GM23248 (cell line): ENCODE data around the gene CDH16. TPM values are rescaled to one million over a fixed set of nuclear protein-coding genes. Genes with fewer than 3 reads are reported as not detected.

Experiments
- DNase-seq: peaks from one replicate; pipeline ENCODE4 v3.0.0-alpha.2; 2015
- H2AFZ ChIP-seq: fragments of 200-600 bp; sonication (generic); 2 replicates; pipeline ENCODE4 v1.6.1; 2016; ENCODE audit warnings: antibody characterized with exemption
- H3F3A ChIP-seq: fragments of 200-600 bp; sonication (generic); 2 replicates; pipeline ENCODE4 v1.6.1; 2016; ENCODE audit warnings: mild to moderate bottlenecking, antibody characterized with exemption, mixed run types; ENCODE audit not compliant: insufficient read depth
- H3K27ac ChIP-seq: fragments of 200-600 bp; sonication (generic); 2 replicates; pipeline ENCODE4 v1.5.1; 2016; ENCODE audit warnings: mild to moderate bottlenecking
- H3K27me3 ChIP-seq: fragments of 200-600 bp; sonication (generic); replicated peaks from 2 replicates; pipeline ENCODE4 v1.6.1; 2016; ENCODE audit warnings: mild to moderate bottlenecking; ENCODE audit not compliant: insufficient read depth
- H3K36me3 ChIP-seq: fragments of 200-600 bp; sonication (generic); 2 replicates; pipeline ENCODE4 v1.6.1; 2016; ENCODE audit warnings: low read depth, mild to moderate bottlenecking
- H3K4me1 ChIP-seq: fragments of 200-600 bp; sonication (generic); 2 replicates; pipeline ENCODE4 v1.6.1; 2016; ENCODE audit warnings: mild to moderate bottlenecking; ENCODE audit not compliant: insufficient read depth
- H3K4me2 ChIP-seq: fragments of 200-600 bp; sonication (generic); one replicate; pipeline ENCODE4 v1.6.1; 2016; ENCODE audit warnings: mild to moderate bottlenecking; ENCODE audit not compliant: unreplicated experiment
- H3K4me3 ChIP-seq: fragments of 200-600 bp; sonication (generic); 2 replicates; pipeline ENCODE4 v1.5.1; 2016; ENCODE audit warnings: mild to moderate bottlenecking
- H3K79me2 ChIP-seq: fragments of 200-600 bp; sonication (generic); 2 replicates; pipeline ENCODE4 v1.6.1; 2016; ENCODE audit warnings: mild to moderate bottlenecking; ENCODE audit not compliant: insufficient read depth
- H3K9ac ChIP-seq: fragments of 200-600 bp; sonication (generic); 2 replicates; pipeline ENCODE4 v1.6.1; 2016; ENCODE audit warnings: mild to moderate bottlenecking
- H3K9me2 ChIP-seq: fragments of 200-600 bp; sonication (generic); 2 replicates; pipeline ENCODE4 v1.6.1; 2016; ENCODE audit warnings: mixed run types, mild to moderate bottlenecking, moderate library complexity; ENCODE audit not compliant: insufficient read depth
- H3K9me3 ChIP-seq: fragments of 200-600 bp; sonication (generic); one replicate; pipeline ENCODE4 v1.6.1; 2017; ENCODE audit warnings: low read depth
- H4K20me1 ChIP-seq: fragments of 200-600 bp; sonication (generic); 2 replicates; pipeline ENCODE4 v1.6.0; 2016; ENCODE audit not compliant: insufficient read depth
- EZH2 ChIP-seq: fragments of 200-600 bp; sonication (generic); IDR thresholded peaks from 2 replicates; pipeline ENCODE4 v1.6.1; 2018; ENCODE audit warnings: antibody characterized with exemption, mild to moderate bottlenecking; ENCODE audit not compliant: insufficient read depth, poor library complexity, severe bottlenecking
- EZH2phosphoT487 ChIP-seq: fragments of 200-600 bp; sonication (generic); IDR thresholded peaks from 2 replicates; pipeline ENCODE4 v1.6.1; 2018; ENCODE audit warnings: antibody characterized with exemption, moderate library complexity, mild to moderate bottlenecking, low read depth; ENCODE audit not compliant: insufficient read depth
- WGBS, 2 experiments: methylation state at CpG; one replicate each; pipeline ENCODE4 v1.1.6; 2015 to 2017; ENCODE audit warnings: low lambda C conversion rate in 2 of 2, low coverage in 1 of 2; ENCODE audit errors: missing lambda C conversion rate in 2 of 2; 5-methylcytosine and 5-hydroxymethylcytosine counted together
- in situ Hi-C: fragments of 300-500 bp; cut with MboI; formaldehyde crosslinking; loops from 2 replicates; pipeline ENCODE4 v1.15.0; 2020
- polyA plus RNA-seq: library from polyadenylated mRNA; unstranded; fragments of >200 nt; fragmentation: Nextera tagmentation; extraction: Ambion mirVana; gene quantifications from 2 replicates; pipeline ENCODE4 v1.2.1, GENCODE V29; 2016
- total RNA-seq: library from RNA; depleted of rRNA; stranded (reverse); fragments of >200 nt; shearing (Covaris generic); gene quantifications from 2 replicates; pipeline ENCODE4 v1.2.3, GENCODE V29; 2014

CDH16 gene
- total and polyA plus RNA-seq, 2 experiments from 2014 or later = not detected

DNA sequence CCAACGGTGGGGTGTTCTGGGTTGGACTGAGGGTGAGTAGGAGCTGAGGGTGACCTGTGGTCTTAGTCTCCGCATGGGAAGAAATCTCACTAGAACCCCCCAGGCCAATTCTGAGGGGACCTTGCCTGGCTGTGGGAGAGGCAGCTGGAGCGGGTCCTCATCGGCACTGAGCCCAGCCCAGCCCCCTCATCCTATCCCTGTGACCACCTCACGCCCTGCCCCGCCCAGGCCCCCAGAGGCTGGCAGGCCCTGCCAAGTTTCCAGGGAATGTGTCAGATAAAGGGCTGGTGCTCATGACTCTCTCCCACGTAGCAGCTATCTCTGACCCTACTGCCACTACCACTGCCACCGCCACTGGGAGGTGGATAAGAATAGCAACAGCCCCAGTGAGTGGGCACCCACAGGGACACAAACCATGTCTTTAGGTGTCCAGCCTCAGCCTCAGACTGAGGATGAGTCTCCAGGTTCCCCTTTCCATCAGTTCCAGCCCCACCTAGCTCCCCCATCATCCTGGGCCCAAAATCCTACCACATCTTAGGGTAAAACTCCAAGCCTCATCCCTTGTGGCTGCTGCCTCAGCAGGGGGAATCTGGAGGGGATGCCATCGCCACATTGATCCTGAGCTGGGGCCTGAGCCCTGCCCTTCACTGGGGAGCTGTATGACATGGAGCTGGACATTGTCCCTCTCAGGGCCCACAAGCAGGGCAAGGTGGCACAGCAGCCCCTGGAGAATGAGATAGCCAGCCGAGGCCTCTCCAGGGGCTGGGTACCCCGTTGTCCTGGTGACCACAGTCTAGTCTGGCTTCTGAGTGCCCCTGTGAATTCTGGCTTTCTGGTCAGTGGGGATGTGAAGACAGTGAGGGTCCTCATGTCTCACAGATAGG, 14.9 kb downstream of the CDH16 start:
- Histone ChIP-seq H3K4me2 (no peak overlapping the region), H3K9ac (no peak overlapping the region), H2AFZ (no peak overlapping the region), H3K4me1 (peaks cover 9% of the 10 kb centered on the region), H3K27me3 (no peaks in the 10 kb centered on the region), H4K20me1 (no peaks in the 10 kb centered on the region), H3K4me3 (no peak overlapping the region), H3K36me3 (no peaks in the 10 kb centered on the region), H3F3A (no peaks in the 10 kb centered on the region), H3K9me2 (no peaks in the 10 kb centered on the region), H3K27ac (no peak overlapping the region), H3K9me3 (no peaks in the 10 kb centered on the region), H3K79me2 (no peaks in the 10 kb centered on the region)
- DNase-seq = no peak
- in situ Hi-C loops = no loop called here
- TF ChIP-seq EZH2phosphoT487 (no peak), EZH2 (no peak)
- 81 to 84% methylated on average over 11 of the region's 11 CpGs for WGBS, 2 experiments

DNA sequence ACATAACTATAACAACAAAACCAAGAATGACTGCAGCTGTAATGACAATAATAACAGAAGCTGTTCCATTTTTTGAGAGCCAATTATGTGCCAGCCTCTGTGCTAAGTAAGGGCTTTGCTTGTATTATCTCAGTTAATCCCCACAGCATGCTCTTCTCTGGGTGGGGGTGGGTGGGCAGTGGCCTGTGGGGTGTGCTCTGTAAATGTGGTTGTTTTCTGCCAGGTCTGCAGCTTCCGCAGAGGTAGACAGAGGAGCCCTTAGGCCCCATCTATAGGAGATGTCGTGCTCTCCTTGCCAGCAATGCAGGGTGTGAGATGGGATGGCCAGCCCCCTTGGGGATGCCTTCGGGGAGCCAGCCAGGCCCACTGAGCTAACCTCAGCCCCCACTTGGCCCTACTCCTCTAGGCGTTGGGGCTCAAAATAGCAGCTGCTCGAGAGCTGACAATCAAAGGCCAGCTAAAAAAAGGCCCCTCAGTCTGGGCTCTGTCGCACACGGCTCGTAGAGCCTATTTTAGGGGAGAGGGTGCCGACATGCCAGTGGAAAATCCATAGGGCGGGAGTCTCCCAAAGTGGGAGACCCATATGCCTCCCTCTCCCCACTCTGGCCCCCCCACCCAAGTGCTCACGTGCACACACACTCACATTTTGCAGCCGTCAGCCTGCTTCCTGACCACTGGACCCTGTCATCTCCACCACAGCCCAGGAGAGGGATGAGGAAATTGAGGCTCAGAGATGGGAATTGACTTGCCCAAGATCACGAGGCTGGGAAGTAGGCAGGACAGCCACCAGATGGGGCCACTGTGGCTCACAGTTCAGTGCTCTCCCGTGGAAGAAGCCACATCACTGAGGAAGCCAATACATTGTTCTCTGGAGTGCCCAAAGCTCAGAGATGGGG, 15.8 kb downstream of the CDH16 start:
- Histone ChIP-seq H3K27ac (no peak overlapping the region), H3F3A (no peaks in the 10 kb centered on the region), H3K4me3 (no peak overlapping the region), H2AFZ (no peak overlapping the region), H3K9me3 (no peaks in the 10 kb centered on the region), H3K9me2 (no peaks in the 10 kb centered on the region), H3K79me2 (no peaks in the 10 kb centered on the region), H3K9ac (no peak overlapping the region), H3K36me3 (no peaks in the 10 kb centered on the region), H4K20me1 (no peaks in the 10 kb centered on the region), H3K4me2 (no peak overlapping the region), H3K4me1 (peaks cover 9% of the 10 kb centered on the region), H3K27me3 (no peaks in the 10 kb centered on the region)
- no peak for DNase-seq
- 82 to 86% methylated on average over 13 to 14 of the region's 14 CpGs for WGBS, 2 experiments
- in situ Hi-C loops = no loop called here
- TF ChIP-seq EZH2 (no peak), EZH2phosphoT487 (no peak)

GRCh38 chr16:66901626-66902025, 17.1 kb downstream of the CDH16 start:
- no peaks in the 10 kb centered on the region for H3K9me3 ChIP-seq
- no peaks in the 10 kb centered on the region for H3F3A ChIP-seq
- H3K4me1 ChIP-seq = peaks cover 9% of the 10 kb centered on the region
- no peak overlapping the region for H3K4me3 ChIP-seq
- no peaks in the 10 kb centered on the region for H3K36me3 ChIP-seq
- no peaks in the 10 kb centered on the region for H3K27me3 ChIP-seq
- WGBS, 2 experiments = 89 to 92% methylated on average over 10 of the region's 10 CpGs
- no peak overlapping the region for H2AFZ ChIP-seq
- H3K4me2 ChIP-seq = no peak overlapping the region
- in situ Hi-C loops = no loop called here
- H3K9me2 ChIP-seq = no peaks in the 10 kb centered on the region
- TF ChIP-seq EZH2phosphoT487 = no peak
- no peak for TF ChIP-seq EZH2
- no peak overlapping the region for H3K27ac ChIP-seq
- no peaks in the 10 kb centered on the region for H4K20me1 ChIP-seq
- no peaks in the 10 kb centered on the region for H3K79me2 ChIP-seq
- no peak for DNase-seq
- no peak overlapping the region for H3K9ac ChIP-seq

- peaks cover 9% of the 10 kb centered on the region for H3K4me1 ChIP-seq
- no peak overlapping the region for H3K4me2 ChIP-seq
- TF ChIP-seq EZH2 (no peak), EZH2phosphoT487 (no peak)
- no peaks in the 10 kb centered on the region for H4K20me1 ChIP-seq
- H3K36me3 ChIP-seq = no peaks in the 10 kb centered on the region
- H3K9me2 ChIP-seq = no peaks in the 10 kb centered on the region
- no peak overlapping the region for H3K27ac ChIP-seq
- H2AFZ ChIP-seq = no peak overlapping the region
- WGBS, 2 experiments = 23 to 26% methylated on average over 6 to 7 of the region's 7 CpGs
- DNase-seq = no peak
- no peaks in the 10 kb centered on the region for H3K79me2 ChIP-seq
- H3K27me3 ChIP-seq = no peaks in the 10 kb centered on the region
- H3K4me3 ChIP-seq = no peak overlapping the region
- no peak overlapping the region for H3K9ac ChIP-seq
- no peaks in the 10 kb centered on the region for H3F3A ChIP-seq
- in situ Hi-C loops = no loop called here
- H3K9me3 ChIP-seq = no peaks in the 10 kb centered on the region
Measured at GRCh38 chr16:66900721-66901441, 17.8 kb downstream of the CDH16 start.
